ENCODE measurements around the gene POLR1D. TPM values are rescaled to one million over a fixed set of nuclear protein-coding genes. Genes with fewer than 3 reads are reported as not detected.
"Not testable (repeated sequence)": the region's sequence is repeated elsewhere in the genome, so short reads cannot be mapped to it uniquely, and the experiment has no call there.

POLR1D gene
- total RNA-seq, 1 experiment from 2014 or later = 103 TPM

- no peaks in the 10 kb centered on the region for H3K27me3 ChIP-seq (ENCODE audit: control insufficient read depth, insufficient read depth, low read length)
- no peak overlapping the region for H3K4me3 ChIP-seq (ENCODE audit: insufficient read depth, low read depth, low read length)
- DNase-seq = no peak
- peaks cover 3% of the 10 kb centered on the region for H3K36me3 ChIP-seq (replicated peaks; ENCODE audit: control insufficient read depth, insufficient read depth, low read length)
These were observed 2.4 kb downstream of the POLR1D start for GRCh38 chr13:27624071-27624470.

- no peak overlapping the region for H3K4me3 ChIP-seq (ENCODE audit: insufficient read depth, low read depth, low read length)
- H3K27me3 ChIP-seq (ENCODE audit: control insufficient read depth, insufficient read depth, low read length) = no peaks in the 10 kb centered on the region
- H3K36me3 ChIP-seq (replicated peaks; ENCODE audit: control insufficient read depth, insufficient read depth, low read length) = peaks cover 3% of the 10 kb centered on the region
- no peak for DNase-seq
These were observed 4.1 kb downstream of the POLR1D start for GRCh38 chr13:27625839-27626238.

GRCh38 chr13:27627380-27627779, 5.7 kb downstream of the POLR1D start:
- Histone ChIP-seq H3K27me3 (ENCODE audit: control insufficient read depth, insufficient read depth, low read length) (no peaks in the 10 kb centered on the region), H3K4me3 (ENCODE audit: insufficient read depth, low read depth, low read length) (no peak overlapping the region), H3K36me3 (replicated peaks; ENCODE audit: control insufficient read depth, insufficient read depth, low read length) (peaks cover 3% of the 10 kb centered on the region)
- DNase-seq = no peak

- H3K4me3 ChIP-seq (ENCODE audit: insufficient read depth, low read depth, low read length) = no peak overlapping the region
- H3K36me3 ChIP-seq (replicated peaks; ENCODE audit: control insufficient read depth, insufficient read depth, low read length) = peaks cover 3% of the 10 kb centered on the region
- no peaks in the 10 kb centered on the region for H3K27me3 ChIP-seq (ENCODE audit: control insufficient read depth, insufficient read depth, low read length)
- no peak for DNase-seq
These were observed 6.4 kb downstream of the POLR1D start for GRCh38 chr13:27628081-27628480.

GRCh38 chr13:27628766-27629165, 7.1 kb downstream of the POLR1D start:
- not testable (repeated sequence) for H3K36me3 ChIP-seq (replicated peaks; ENCODE audit: control insufficient read depth, insufficient read depth, low read length); DNase-seq; H3K27me3 ChIP-seq (ENCODE audit: control insufficient read depth, insufficient read depth, low read length); H3K4me3 ChIP-seq (ENCODE audit: insufficient read depth, low read depth, low read length)

- H3K4me3 ChIP-seq (ENCODE audit: insufficient read depth, low read depth, low read length) = no peak overlapping the region
- H3K36me3 ChIP-seq (replicated peaks; ENCODE audit: control insufficient read depth, insufficient read depth, low read length) = no peaks in the 10 kb centered on the region; the same call in 1 of the 2 replicates
- no peaks in the 10 kb centered on the region for H3K27me3 ChIP-seq (ENCODE audit: control insufficient read depth, insufficient read depth, low read length)
- no peak for DNase-seq
These were observed 9.5 kb downstream of the POLR1D start for GRCh38 chr13:27631156-27631555.

- no peak for DNase-seq
- no peak overlapping the region for H3K4me3 ChIP-seq (ENCODE audit: insufficient read depth, low read depth, low read length)
- H3K36me3 ChIP-seq (replicated peaks; ENCODE audit: control insufficient read depth, insufficient read depth, low read length) = no peaks in the 10 kb centered on the region; the same call in 1 of the 2 replicates
- H3K27me3 ChIP-seq (ENCODE audit: control insufficient read depth, insufficient read depth, low read length) = no peaks in the 10 kb centered on the region
These were observed 10.0 kb downstream of the POLR1D start for GRCh38 chr13:27631665-27632064.

- Histone ChIP-seq H3K27me3 (ENCODE audit: control insufficient read depth, insufficient read depth, low read length) (no peaks in the 10 kb centered on the region), H3K36me3 (replicated peaks; ENCODE audit: control insufficient read depth, insufficient read depth, low read length) (no peaks in the 10 kb centered on the region; the same call in 1 of the 2 replicates), H3K4me3 (ENCODE audit: insufficient read depth, low read depth, low read length) (no peak overlapping the region)
- DNase-seq = no peak
These were observed 10.5 kb downstream of the POLR1D start for GRCh38 chr13:27632214-27632613.

GRCh38 chr13:27632648-27633047, 11.0 kb downstream of the POLR1D start:
- DNase-seq = no peak
- Histone ChIP-seq H3K4me3 (ENCODE audit: insufficient read depth, low read depth, low read length) (no peak overlapping the region), H3K27me3 (ENCODE audit: control insufficient read depth, insufficient read depth, low read length) (no peaks in the 10 kb centered on the region), H3K36me3 (replicated peaks; ENCODE audit: control insufficient read depth, insufficient read depth, low read length) (no peaks in the 10 kb centered on the region; the same call in 1 of the 2 replicates)

- Histone ChIP-seq H3K36me3 (replicated peaks; ENCODE audit: control insufficient read depth, insufficient read depth, low read length) (no peaks in the 10 kb centered on the region), H3K4me3 (ENCODE audit: insufficient read depth, low read depth, low read length) (no peak overlapping the region), H3K27me3 (ENCODE audit: control insufficient read depth, insufficient read depth, low read length) (no peaks in the 10 kb centered on the region)
- DNase-seq = no peak
These were observed 12.5 kb downstream of the POLR1D start for GRCh38 chr13:27634231-27634630.

GRCh38 chr13:27634791-27635190, 13.1 kb downstream of the POLR1D start:
- no peaks in the 10 kb centered on the region for H3K36me3 ChIP-seq (replicated peaks; ENCODE audit: control insufficient read depth, insufficient read depth, low read length)
- H3K27me3 ChIP-seq (ENCODE audit: control insufficient read depth, insufficient read depth, low read length) = no peaks in the 10 kb centered on the region
- no peak overlapping the region for H3K4me3 ChIP-seq (ENCODE audit: insufficient read depth, low read depth, low read length)
- no peak for DNase-seq

GRCh38 chr13:27635266-27635665, 13.6 kb downstream of the POLR1D start:
- no peaks in the 10 kb centered on the region for H3K27me3 ChIP-seq (ENCODE audit: control insufficient read depth, insufficient read depth, low read length)
- no peaks in the 10 kb centered on the region for H3K36me3 ChIP-seq (replicated peaks; ENCODE audit: control insufficient read depth, insufficient read depth, low read length)
- H3K4me3 ChIP-seq (ENCODE audit: insufficient read depth, low read depth, low read length) = no peak overlapping the region
- DNase-seq = no peak

- no peak for DNase-seq
- Histone ChIP-seq H3K36me3 (replicated peaks; ENCODE audit: control insufficient read depth, insufficient read depth, low read length) (no peaks in the 10 kb centered on the region; the same call in 1 of the 2 replicates), H3K27me3 (ENCODE audit: control insufficient read depth, insufficient read depth, low read length) (no peaks in the 10 kb centered on the region), H3K4me3 (ENCODE audit: insufficient read depth, low read depth, low read length) (no peak overlapping the region)
These were observed 15.0 kb downstream of the POLR1D start for GRCh38 chr13:27636589-27637288.

- Histone ChIP-seq H3K4me3 (ENCODE audit: insufficient read depth, low read depth, low read length) (no peak overlapping the region), H3K36me3 (replicated peaks; ENCODE audit: control insufficient read depth, insufficient read depth, low read length) (no peaks in the 10 kb centered on the region; the same call in 1 of the 2 replicates), H3K27me3 (ENCODE audit: control insufficient read depth, insufficient read depth, low read length) (no peaks in the 10 kb centered on the region)
- no peak for DNase-seq
These were observed 15.6 kb downstream of the POLR1D start for GRCh38 chr13:27637289-27637626.

- DNase-seq = no peak
- H3K4me3 ChIP-seq (ENCODE audit: insufficient read depth, low read depth, low read length) = no peak overlapping the region
- no peaks in the 10 kb centered on the region; the same call in 1 of the 2 replicates for H3K36me3 ChIP-seq (replicated peaks; ENCODE audit: control insufficient read depth, insufficient read depth, low read length)
- H3K27me3 ChIP-seq (ENCODE audit: control insufficient read depth, insufficient read depth, low read length) = no peaks in the 10 kb centered on the region
These were observed 16.3 kb downstream of the POLR1D start for GRCh38 chr13:27638001-27638400.

- no peaks in the 10 kb centered on the region; the same call in 1 of the 2 replicates for H3K36me3 ChIP-seq (replicated peaks; ENCODE audit: control insufficient read depth, insufficient read depth, low read length)
- H3K27me3 ChIP-seq (ENCODE audit: control insufficient read depth, insufficient read depth, low read length) = no peaks in the 10 kb centered on the region
- no peak overlapping the region for H3K4me3 ChIP-seq (ENCODE audit: insufficient read depth, low read depth, low read length)
- no peak for DNase-seq
These were observed 16.8 kb downstream of the POLR1D start for GRCh38 chr13:27638521-27638920.

Measured in H7 (cell line).